ENCODE results near the gene SGPP2.

- TF ChIP-seq CTCF (conservative IDR thresholded peaks at IDR 0.05; ENCODE audit: low read depth, low read length): no peak
- no peak for TF ChIP-seq EZH2 (IDR thresholded peaks at IDR 0.05; ENCODE audit: borderline replicate concordance, low read depth, low read length, poor library complexity, severe bottlenecking)
Observed at GRCh38 chr2:222431869-222432268, 7.5 kb downstream of the SGPP2 start.
